Esophagus (tissue), 2 donors: ENCODE data around the gene TRMT11. TPM values are rescaled to one million over a fixed set of nuclear protein-coding genes. Genes with fewer than 3 reads are reported as not detected.

ENCODE experiments used
- H3K27ac ChIP-seq, 2 donors: one replicate each; pipeline ENCODE4 v1.5.1; 2013; ENCODE audit warnings: low read depth in 2 of 2, mild to moderate bottlenecking in 2 of 2, inconsistent platforms in 1 of 2, low read length in 1 of 2, moderate library complexity in 1 of 2
- H3K27me3 ChIP-seq, 2 donors: one replicate each; pipeline ENCODE4 v1.6.1; 2013; ENCODE audit warnings: low read length in 2 of 2, control low read depth in 1 of 2, mild to moderate bottlenecking in 1 of 2; ENCODE audit not compliant: insufficient read depth in 2 of 2, control insufficient read depth in 1 of 2
- H3K36me3 ChIP-seq, 2 donors: one replicate each; pipeline ENCODE4 v1.6.1; 2013; ENCODE audit warnings: low read length in 1 of 2; ENCODE audit not compliant: control insufficient read depth in 2 of 2, insufficient read depth in 2 of 2
- H3K4me1 ChIP-seq, 2 donors: one replicate each; pipeline ENCODE4 v1.6.1; 2013; ENCODE audit warnings: low read length in 1 of 2; ENCODE audit not compliant: control insufficient read depth in 2 of 2, insufficient read depth in 2 of 2
- H3K4me3 ChIP-seq, 2 donors: one replicate each; pipeline ENCODE4 v1.5.1; 2013; ENCODE audit warnings: low read length in 2 of 2, mild to moderate bottlenecking in 2 of 2, low read depth in 1 of 2, moderate library complexity in 1 of 2
- H3K9me3 ChIP-seq, 2 donors: one replicate each; pipeline ENCODE4 v1.6.1; 2013; ENCODE audit warnings: mild to moderate bottlenecking in 2 of 2, low read depth in 1 of 2, low read length in 1 of 2, moderate library complexity in 1 of 2; ENCODE audit not compliant: control insufficient read depth in 2 of 2, insufficient read depth in 1 of 2
- WGBS, 2 donors: extraction: QIAGEN DNeasy Blood & Tissue Kit; methylation state at CpG; one replicate each; pipeline ENCODE4 v1.1.7; 2013; 5-methylcytosine and 5-hydroxymethylcytosine counted together
- polyA plus RNA-seq, 2 donors: library from polyadenylated mRNA; stranded (reverse); fragments of 200-250 nt; gene quantifications; one replicate each; pipeline ENCODE4 v1.2.3, GENCODE V29; 2013
- donor health status: healthy with polysubstance abuse.
- donor health status: Bipolar disorder and iron deficiency.

The TRMT11 gene
- polyA plus RNA-seq: 10 to 100 TPM in 1 of 2 donors, 1 to 10 TPM in 1; 6.7 to 10.3 TPM

DNA sequence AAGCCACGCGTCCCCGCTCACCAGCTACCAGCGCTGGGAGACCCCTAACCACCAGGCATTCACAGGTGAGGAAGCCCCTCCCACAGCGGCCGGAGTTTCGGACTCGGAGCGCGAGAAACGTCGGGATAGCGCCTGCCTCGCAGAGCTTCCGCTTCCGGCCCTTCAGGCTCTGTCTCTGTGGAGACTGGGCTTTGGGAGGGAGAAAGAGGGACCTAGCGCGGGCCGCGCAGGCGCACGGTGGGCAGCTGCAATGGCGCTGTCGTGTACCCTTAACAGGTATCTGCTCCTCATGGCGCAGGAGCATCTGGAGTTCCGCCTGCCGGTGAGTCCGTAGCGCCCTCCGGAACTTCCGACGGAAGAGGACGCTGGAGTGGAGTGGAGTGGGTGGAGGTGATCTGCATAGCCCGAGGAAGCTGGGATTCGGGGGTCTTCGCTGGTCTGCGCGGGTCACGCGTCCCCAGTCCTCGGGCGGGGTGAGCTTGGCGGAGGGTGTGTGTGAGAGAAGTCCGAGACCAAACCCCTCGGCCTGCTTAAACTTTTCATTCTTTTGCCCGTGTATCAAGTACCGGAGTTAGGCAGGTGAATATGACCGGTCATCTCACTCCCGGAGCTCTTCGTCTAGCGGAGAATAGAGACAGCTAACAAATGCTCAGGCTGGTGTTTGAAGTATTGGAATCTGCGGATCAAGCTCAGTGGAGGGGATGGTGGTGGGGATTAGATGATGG is at the start of gene TRMT11:
Gene TRMT11, plus strand, starts transcription at position 240 of the 725 bp plus-strand sequence. Its CDS starts 11 bp downstream, at position 251.
- Histone ChIP-seq H3K36me3 (no peaks in the 10 kb centered on the region), H3K4me3 (peak within 1 kb of the TSS; percentile 83 to 94), H3K4me1 (no peaks in the 10 kb centered on the region), H3K9me3 (no peaks in the 10 kb centered on the region), H3K27ac (peak within 1 kb of the TSS; percentile 77 to 93), H3K27me3 (no peaks in the 10 kb centered on the region)
- WGBS, 2 donors: 1% methylated on average over 52 of the region's 52 CpGs

- no peaks in the 10 kb centered on the region for H3K36me3 ChIP-seq
Measured at GRCh38 chr6:125939026-125939425, 47.3 kb upstream of the TRMT11 start.

DNA sequence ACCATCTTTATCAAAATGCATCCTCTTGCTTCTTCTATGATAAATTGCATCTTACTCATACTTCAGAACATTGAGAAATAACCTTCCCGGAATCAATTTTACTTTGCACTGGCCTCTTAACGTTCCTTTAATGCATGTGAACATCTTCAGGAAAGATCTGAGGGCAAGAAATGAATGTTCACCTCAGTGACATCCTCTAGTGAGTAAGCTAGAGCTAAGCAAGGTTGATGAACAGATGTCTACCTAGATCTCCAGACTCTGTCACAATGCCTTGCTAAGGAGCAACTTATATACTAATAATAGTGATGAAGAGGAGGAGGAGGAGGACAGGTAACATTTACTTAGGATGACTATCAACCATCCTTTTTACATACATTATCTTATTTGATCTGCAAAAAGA is 46.5 kb upstream of the TRMT11 start:
- Histone ChIP-seq H3K27me3 (no peaks in the 10 kb centered on the region), H3K4me3 (no peak overlapping the region), H3K9me3 (no peaks in the 10 kb centered on the region), H3K4me1 (peaks cover 0 to 7% of the 10 kb centered on the region in 2 donors), H3K36me3 (no peaks in the 10 kb centered on the region), H3K27ac (no peak overlapping the region)
- WGBS, 2 donors: 58 to 62% methylated on average over 2 of the region's 2 CpGs

More at GRCh38 chr6:125939026-125939425, 47.3 kb upstream of the TRMT11 start:
- Histone ChIP-seq H3K4me3 (no peak overlapping the region), H3K27ac (no peak overlapping the region), H3K4me1 (peaks cover 0 to 7% of the 10 kb centered on the region in 2 donors), H3K9me3 (no peaks in the 10 kb centered on the region), H3K27me3 (no peaks in the 10 kb centered on the region)
- 80 to 84% methylated on average over 1 of the region's 1 CpG for WGBS, 2 donors

- H3K9me3 ChIP-seq: no peaks in the 10 kb centered on the region
- H3K27ac ChIP-seq: peak overlapping the region; percentile 20 to 51
- no peaks in the 10 kb centered on the region for H3K36me3 ChIP-seq
- no peaks in the 10 kb centered on the region for H3K27me3 ChIP-seq
- 38 to 47% methylated on average over 5 of the region's 5 CpGs for WGBS, 2 donors
- peaks cover 0 to 7% of the 10 kb centered on the region in 2 donors for H3K4me1 ChIP-seq
- no peak overlapping the region for H3K4me3 ChIP-seq
Measured at GRCh38 chr6:125940247-125941041, 45.9 kb upstream of the TRMT11 start.

- Histone ChIP-seq H3K4me1 (peaks cover 0 to 7% of the 10 kb centered on the region in 2 donors), H3K27ac (peak overlapping the region; percentile 76 to 80)
- 61 to 64% methylated on average over 10 of the region's 10 CpGs for WGBS, 2 donors
Measured at GRCh38 chr6:125942672-125943527, 43.4 kb upstream of the TRMT11 start.

DNA sequence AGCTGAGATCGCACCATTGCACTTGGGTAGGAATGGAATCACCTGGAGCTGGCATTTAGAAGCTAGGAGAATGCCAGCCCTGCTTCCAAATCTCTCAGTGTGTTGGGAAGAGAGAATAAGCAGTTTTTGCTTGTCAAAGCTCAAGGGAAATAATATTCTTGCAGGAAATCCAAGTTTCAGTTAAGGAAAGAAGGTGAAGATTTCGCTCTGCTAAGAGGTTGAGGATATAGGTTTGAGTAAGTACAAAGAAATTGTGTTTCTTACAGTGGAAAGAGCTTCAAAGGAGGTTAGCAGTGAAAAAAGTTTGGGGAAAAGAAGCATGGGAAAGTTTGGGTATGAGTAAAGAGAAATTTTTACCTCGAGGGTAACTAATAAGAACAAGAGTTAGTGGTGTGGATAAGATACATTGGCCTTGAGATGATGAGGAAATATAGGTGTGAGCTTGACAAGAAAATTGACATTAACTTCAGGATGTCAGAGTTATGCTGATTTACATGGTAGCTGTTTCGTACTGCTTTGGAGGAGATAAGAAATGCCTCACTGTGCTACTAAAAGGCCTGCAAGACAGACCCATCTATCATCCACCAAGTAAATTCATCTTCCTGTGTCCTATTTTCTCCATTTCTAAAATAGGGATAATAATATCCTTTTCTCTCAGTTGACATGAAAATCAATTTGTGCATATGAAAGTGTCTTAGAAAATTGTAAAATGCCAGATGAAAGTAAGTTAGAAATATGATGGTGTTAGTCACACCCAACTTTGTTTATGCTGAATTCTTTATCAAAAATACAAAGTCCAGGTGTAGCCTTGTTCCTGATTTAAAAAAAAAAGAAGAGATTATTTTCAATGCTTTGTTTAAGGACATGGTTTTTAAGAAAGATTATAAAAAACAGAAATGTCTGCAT is 42.6 kb upstream of the TRMT11 start:
- Histone ChIP-seq H3K27me3 (no peaks in the 10 kb centered on the region), H3K4me3 (no peak overlapping the region), H3K36me3 (no peaks in the 10 kb centered on the region), H3K27ac (peak overlapping the region; percentile 73 to 76), H3K9me3 (no peaks in the 10 kb centered on the region), H3K4me1 (peaks cover 0 to 7% of the 10 kb centered on the region in 2 donors)
- 59 to 69% methylated on average over 4 of the region's 4 CpGs for WGBS, 2 donors

More at GRCh38 chr6:125942672-125943527, 43.4 kb upstream of the TRMT11 start:
- H3K4me3 ChIP-seq: no peak overlapping the region
- no peaks in the 10 kb centered on the region for H3K27me3 ChIP-seq
- no peaks in the 10 kb centered on the region for H3K9me3 ChIP-seq
- H3K36me3 ChIP-seq: no peaks in the 10 kb centered on the region

DNA sequence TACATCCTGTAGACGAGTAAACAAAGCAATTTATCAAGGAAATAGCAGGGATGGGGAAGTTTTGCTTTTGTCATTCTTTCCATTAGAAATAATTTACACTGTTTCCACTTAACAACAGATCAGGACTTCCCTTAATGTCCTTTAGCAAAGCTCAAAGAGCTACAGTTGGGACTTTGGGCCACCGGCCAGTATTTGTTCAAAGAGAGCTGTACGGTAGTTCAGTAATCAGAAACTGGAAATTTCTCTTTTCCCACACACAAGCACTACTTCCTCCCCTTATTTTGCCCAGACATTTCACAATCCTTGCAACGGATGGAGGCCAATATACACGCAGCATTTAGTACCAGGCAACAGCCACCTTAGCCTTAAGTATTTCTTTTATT is 41.9 kb upstream of the TRMT11 start:
- H3K27ac ChIP-seq: peak overlapping the region; percentile 30 to 55
- H3K4me1 ChIP-seq: peaks cover 0 to 7% of the 10 kb centered on the region in 2 donors
- WGBS, 2 donors: 10% methylated on average over 5 of the region's 5 CpGs
- no peaks in the 10 kb centered on the region for H3K36me3 ChIP-seq
- no peaks in the 10 kb centered on the region for H3K27me3 ChIP-seq
- H3K9me3 ChIP-seq: no peaks in the 10 kb centered on the region
- H3K4me3 ChIP-seq: no peak overlapping the region

DNA sequence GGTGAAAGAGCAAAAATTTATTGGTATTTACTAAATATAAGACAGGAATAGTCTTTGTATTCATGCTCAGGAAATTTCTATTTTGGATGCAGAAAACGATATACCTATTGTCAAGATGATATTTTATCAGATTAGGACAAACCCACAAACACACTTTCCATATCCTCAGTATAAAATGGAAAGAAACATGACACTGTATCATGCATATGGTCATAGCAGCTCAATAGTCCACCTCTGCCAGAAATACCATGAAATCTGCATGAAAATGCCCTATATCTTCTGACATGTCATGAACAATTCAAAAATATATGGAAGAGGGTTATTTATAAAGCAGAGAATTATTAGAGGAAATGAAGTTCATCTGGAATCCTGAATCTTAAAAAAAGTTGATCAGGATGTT is 41.4 kb upstream of the TRMT11 start:
- no peak overlapping the region for H3K27ac ChIP-seq

More for the DNA sequence above, 41.4 kb upstream of the TRMT11 start:
- Histone ChIP-seq H3K4me1 (peaks cover 0 to 7% of the 10 kb centered on the region in 2 donors), H3K9me3 (no peaks in the 10 kb centered on the region), H3K36me3 (no peaks in the 10 kb centered on the region), H3K27me3 (no peaks in the 10 kb centered on the region), H3K4me3 (no peak overlapping the region)
- 54 to 60% methylated on average over 1 of the region's 1 CpG for WGBS, 2 donors
